GM18873 (cell line): ENCODE measurements around the gene OOSP2.

Experiments
- ATAC-seq: cut with Tn5 transposase; IDR thresholded peaks from one replicate; pipeline ENCODE4 v1.9.1; 2021; ENCODE audit warnings: mild to moderate bottlenecking, moderate library complexity, moderate number of reproducible peaks; ENCODE audit not compliant: unreplicated experiment, low FRiP score

OOSP2 gene

DNA sequence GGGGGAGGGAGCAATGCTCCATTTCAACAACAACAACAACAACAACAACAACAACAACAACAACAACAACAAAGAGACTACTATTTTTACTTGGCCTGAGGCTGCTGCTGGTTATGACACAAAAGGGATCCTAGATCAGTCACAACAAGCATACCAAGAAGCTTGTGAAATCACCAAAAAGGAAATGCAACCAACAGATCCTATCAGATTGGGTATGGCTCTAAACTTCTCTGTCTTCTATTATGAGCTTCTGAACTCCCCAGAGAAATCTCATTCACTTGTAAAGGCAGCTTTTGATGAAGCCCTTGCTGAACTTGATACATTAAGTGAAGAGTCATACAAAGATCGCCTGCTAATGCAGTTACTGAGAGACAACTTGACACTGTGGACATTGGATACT, 37.8 kb downstream of the OOSP2 start:
- ATAC-seq, result no peak

DNA sequence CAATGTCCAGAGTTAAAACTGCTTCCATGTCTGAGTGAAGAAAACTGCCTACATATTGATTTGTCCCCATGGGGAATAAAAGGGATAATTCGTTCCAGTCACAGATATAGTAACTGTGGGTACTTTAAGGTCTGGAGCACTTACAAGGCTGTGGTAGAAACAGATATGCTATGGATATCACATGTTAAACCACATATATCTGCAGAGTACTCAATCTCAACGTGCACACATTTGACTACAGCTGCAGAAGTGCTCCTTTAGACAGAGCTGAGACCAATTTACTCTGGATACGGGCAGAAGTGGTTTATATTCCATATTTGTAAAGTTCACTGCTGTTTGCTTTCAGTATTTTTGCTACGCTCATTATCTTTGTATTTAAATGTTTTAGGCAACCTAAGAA, 38.5 kb downstream of the OOSP2 start:
- no peak for ATAC-seq

GRCh38 chr11:60080535-60080934, 40.3 kb downstream of the OOSP2 start:
- ATAC-seq, result no peak

DNA sequence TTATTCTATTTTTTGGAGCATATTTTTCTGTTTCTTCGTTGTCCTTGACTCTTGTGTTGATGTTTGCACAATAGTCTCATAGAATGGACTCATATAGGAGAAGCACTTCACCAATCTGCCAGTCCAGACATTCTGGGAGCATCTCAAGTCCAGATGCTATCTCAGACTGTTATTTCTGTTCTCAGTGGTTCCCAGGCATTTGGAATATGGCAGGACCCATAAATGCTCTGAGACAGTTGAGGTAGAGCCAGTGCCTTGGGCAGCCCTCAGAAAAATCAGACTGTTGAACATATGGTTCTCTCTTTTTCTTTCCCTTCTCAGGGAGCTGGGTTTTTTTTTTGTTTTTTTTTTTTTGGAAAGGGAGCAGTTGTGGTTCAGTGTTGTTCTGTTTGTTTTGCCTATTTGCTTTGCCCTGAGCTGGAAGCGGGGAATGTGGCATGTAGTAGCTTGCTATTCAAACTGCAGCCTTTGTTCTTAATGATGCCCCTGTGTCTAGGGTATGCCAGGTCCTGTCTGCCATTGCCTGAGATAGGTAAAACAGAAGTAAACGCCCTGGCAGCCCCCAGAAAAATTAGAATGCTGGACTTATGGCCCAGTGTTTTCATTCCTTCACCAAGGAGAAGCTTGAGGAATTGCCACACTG, 44.5 kb downstream of the OOSP2 start:
- ATAC-seq, result no peak

GRCh38 chr11:60085909-60086308, 45.7 kb downstream of the OOSP2 start:
- no peak for ATAC-seq

GRCh38 chr11:60087239-60087638, 47.0 kb downstream of the OOSP2 start:
- no peak for ATAC-seq

GRCh38 chr11:60088364-60088763, 48.2 kb downstream of the OOSP2 start, which contains the start of gene MS4A2:
Gene MS4A2 (plus strand): TSS chr11:60088664. CDS start chr11:60088766, 102 bp downstream.
- no peak for ATAC-seq

DNA sequence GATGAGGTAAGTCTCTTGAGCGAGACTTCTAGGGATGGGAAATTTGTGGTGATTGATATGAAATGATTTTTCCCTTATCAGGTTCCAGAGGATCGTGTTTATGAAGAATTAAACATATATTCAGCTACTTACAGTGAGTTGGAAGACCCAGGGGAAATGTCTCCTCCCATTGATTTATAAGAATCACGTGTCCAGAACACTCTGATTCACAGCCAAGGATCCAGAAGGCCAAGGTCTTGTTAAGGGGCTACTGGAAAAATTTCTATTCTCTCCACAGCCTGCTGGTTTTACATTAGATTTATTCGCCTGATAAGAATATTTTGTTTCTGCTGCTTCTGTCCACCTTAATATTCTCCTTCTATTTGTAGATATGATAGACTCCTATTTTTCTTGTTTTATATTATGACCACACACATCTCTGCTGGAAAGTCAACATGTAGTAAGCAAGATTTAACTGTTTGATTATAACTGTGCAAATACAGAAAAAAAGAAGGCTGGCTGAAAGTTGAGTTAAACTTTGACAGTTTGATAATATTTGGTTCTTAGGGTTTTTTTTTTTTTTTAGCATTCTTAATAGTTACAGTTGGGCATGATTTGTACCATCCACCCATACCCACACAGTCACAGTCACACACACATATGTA, 55.4 kb downstream of the OOSP2 start:
- ATAC-seq, result no peak

GRCh38 chr11:60097189-60097588, 57.0 kb downstream of the OOSP2 start:
- ATAC-seq, result no peak
